Left lobe of liver (tissue), 2 donors: Measurements from ENCODE around the gene DNM1. TPM values are rescaled to one million over a fixed set of nuclear protein-coding genes. Genes with fewer than 3 reads are reported as not detected.

Experiments
- ATAC-seq: fragments of 200-7000 bp; cut with Tn5 transposase; one replicate; pipeline ENCODE4 v1.9.1; 2020; ENCODE audit warnings: mild to moderate bottlenecking, moderate library complexity
- DNase-seq: peaks from one replicate; pipeline ENCODE4 v3.0.0-alpha.2; 2020; ENCODE audit warnings: low spot score
- total RNA-seq: library from RNA; stranded (reverse); gene quantifications from one replicate; pipeline ENCODE4 v1.2.1, GENCODE V29; 2021
- donor health status: DM: no; HTN: no; CAD: no; lungs with moderate emphysema.
- donor health status: DM: no; HTN: yes; CAD: no.

The DNM1 gene
- total RNA-seq, 1 donor from 2014 or later = 3.7 TPM

- ATAC-seq (peak; percentile 75), DNase-seq (peak; percentile 77)
Measured at GRCh38 chr9:128297221-128297773, 94.1 kb downstream of the DNM1 start.

- ATAC-seq (no peak), DNase-seq (no peak)
Measured at GRCh38 chr9:128298535-128299482, 95.6 kb downstream of the DNM1 start.

GRCh38 chr9:128304136-128304970, 101.2 kb downstream of the DNM1 start:
- DNase-seq = no peak
- ATAC-seq = no peak

Other genes starting within 250 kb of the DNM1 start
- gene EEIG1, start 222.4 kb upstream of the DNM1 start, total RNA-seq = 42.5 TPM
- 6.3 TPM for gene NAIF1, start 136.1 kb upstream of the DNM1 start, total RNA-seq
- gene SLC25A25, start 135.1 kb upstream of the DNM1 start, total RNA-seq = 76.9 TPM
- 35.8 TPM for gene PTGES2, start 75.7 kb upstream of the DNM1 start, total RNA-seq
- gene LCN2, start 53.9 kb upstream of the DNM1 start, total RNA-seq = 2.7 TPM
- gene BBLN, start 43.1 kb upstream of the DNM1 start, total RNA-seq = 20.8 TPM
- 28.1 TPM for gene CIZ1, start 11.8 kb upstream of the DNM1 start, total RNA-seq
- gene GOLGA2, start 72.6 kb downstream of the DNM1 start, total RNA-seq = 34.8 TPM
- gene SWI5, start 72.9 kb downstream of the DNM1 start, total RNA-seq = 17.8 TPM
- 28.7 TPM for gene TRUB2, start 119.1 kb downstream of the DNM1 start, total RNA-seq
- 34.2 TPM for gene COQ4, start 119.5 kb downstream of the DNM1 start, total RNA-seq
- 30.3 TPM for gene SLC27A4, start 137.1 kb downstream of the DNM1 start, total RNA-seq
- 24.6 TPM for gene URM1, start 168.0 kb downstream of the DNM1 start, total RNA-seq
- gene CERCAM, start 217.5 kb downstream of the DNM1 start, total RNA-seq = 1.0 TPM